GM18499 (cell line): ENCODE data around the gene C3orf80.
"Not testable (repeated sequence)": the region's sequence is repeated elsewhere in the genome, so short reads cannot be mapped to it uniquely, and the experiment has no call there.

Experiments
- ATAC-seq: cut with Tn5 transposase; IDR thresholded peaks from one replicate; pipeline ENCODE4 v1.9.1; 2021; ENCODE audit warnings: moderate number of reproducible peaks; ENCODE audit not compliant: insufficient read depth, unreplicated experiment

The C3orf80 gene

DNA sequence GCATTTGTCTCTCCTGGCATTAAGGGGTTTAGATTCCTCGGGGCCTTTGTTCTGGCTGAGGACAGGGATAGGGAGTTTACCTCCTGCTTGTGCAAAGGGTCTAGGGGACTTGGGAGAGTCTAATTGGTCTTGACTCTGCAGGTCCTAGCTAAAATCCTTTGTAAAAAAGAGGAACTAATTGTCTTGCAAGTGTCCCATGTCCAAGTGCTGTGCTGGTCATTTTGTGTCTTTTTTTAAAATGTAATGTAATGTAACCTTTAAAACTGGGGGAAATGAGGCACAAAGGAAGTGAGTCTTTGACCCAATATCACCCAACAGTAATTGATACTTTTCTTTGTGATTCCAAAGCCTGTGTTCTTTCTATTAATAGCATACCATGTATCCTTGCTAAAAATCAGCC is 14.9 kb upstream of the C3orf80 start:
- no peak for ATAC-seq

DNA sequence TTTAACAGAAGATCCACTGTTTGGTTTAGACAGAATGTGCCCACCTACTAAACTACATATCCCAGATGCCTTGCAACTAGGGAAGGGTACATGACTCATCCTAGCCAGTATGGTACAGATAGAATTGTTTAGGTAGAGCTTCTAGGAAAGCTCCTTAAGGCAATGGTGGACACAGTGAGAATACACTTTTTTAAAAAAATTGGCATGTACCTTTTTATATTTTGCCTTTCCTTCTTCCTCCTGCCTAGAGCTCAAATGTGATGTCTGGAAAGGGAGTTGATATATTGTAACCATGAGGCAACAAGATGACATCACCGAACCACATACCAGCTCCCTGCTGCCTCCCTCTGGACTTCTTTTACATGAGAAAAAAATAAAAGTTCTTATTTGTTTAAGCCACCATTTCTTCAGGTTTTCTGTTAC is 14.4 kb upstream of the C3orf80 start:
- ATAC-seq: no peak

DNA sequence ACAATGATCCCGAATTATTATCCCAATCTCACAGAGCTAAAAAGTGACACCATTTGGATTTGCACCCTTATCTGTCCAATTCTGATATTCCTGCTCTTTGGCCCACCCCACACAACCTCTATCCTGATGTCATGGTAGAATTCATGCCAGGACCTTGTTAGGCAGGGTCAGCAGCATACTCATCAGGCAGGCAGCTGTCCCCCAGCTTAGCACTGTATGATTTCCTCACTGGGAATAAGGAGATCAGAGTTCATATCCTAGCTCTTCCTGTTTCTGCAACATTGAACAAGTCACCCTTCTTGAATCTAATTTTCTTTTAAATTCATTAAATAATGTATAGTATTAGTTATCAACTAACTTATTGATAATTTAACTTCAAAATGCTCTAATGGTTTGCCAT is 12.0 kb upstream of the C3orf80 start:
- no peak for ATAC-seq

DNA sequence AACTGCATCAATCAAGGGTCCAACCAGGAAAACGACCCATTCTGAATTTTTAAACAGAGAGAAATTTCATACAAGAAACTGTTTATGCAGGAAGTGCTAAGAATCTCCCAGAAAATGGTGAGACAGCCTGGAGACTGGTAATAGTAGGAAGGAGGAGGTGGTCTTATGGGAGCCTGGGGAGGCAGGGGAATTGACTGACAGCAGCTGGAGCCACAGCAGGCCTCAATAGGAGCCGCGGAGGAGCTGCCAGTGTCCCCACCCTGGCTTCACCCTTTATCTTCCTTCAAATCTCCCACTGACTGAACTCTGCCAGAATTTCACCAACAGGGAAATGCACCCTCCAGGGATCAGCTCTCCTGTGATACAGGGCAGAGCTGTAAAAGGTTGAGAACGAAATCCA is 7.5 kb upstream of the C3orf80 start:
- no peak for ATAC-seq

DNA sequence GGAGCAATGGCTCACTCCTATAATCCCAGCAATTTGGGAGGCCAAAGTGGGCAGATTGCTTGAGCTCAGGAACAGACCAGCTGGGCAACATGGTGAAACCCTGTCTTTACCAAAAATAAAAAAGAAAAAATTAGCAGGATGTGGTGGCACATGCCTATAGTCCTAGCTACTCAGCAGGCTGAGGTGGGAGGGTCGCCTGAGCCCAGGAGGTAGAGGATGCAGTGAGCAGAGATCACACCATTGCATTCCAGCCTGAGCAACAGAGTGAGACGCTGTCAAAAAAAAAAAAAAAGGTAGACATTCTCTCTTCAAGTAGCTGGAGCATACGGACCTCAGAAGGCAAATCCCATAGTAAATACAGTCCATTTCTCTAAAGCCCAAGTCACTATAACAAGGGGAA is 7.1 kb upstream of the C3orf80 start:
- no peak for ATAC-seq

DNA sequence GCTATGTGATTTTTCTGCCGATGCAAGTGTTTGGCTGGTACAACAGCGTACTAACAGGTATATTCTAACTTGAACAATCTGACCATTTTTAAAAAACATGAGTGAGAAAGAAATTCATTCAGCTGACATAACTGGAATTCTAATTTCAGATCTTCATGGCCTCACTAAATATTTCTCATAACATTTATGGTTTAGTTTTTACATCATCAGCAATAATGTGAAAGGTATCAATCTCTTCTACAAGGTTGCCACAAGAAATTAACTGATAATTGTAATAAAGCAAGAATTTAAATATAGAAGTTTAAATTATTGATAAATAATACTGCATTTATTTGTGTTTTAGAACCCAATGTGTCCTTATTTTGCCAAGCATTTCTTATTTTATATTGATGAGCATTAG is 5.2 kb upstream of the C3orf80 start:
- ATAC-seq: no peak

DNA sequence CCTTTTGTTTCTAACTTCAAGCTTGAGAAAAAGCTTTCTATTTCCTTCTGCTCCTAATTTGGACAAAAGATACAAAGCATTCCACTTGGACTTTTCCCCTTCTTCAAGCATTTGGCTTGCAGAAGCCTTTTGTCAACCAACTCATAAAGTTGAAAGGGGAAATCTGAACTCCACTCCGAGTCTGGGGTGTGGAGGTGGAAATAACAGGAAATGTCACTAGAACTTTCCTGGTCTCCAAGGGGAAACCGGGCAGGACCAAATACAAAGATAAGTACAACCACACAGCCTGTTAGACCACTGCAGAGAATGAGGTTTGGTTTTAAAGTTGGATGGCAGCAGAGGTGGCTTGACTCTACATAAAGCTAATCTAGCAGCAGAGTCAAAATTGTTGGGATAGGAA is 4.2 kb upstream of the C3orf80 start:
- no peak for ATAC-seq

DNA sequence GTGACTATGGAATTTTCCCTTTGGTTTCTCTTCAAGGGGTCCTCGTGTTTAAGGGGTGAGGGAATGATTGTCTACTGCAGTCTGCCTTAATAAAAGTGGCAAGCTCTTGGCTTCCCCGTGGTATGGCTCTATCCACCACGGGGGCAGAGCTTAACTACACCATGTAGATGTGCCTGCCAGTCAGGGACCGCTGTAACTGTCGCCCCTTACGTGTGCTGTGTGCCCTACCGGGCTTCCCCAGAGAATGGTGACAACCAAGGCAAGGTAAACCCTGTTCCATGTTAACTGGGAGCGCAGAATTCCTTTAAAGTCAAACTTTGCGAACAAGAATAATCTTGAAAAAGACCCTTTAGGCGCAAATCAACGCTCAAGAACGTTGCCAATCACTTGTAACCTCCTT is 966 bp upstream of the C3orf80 start:
- no peak for ATAC-seq

DNA sequence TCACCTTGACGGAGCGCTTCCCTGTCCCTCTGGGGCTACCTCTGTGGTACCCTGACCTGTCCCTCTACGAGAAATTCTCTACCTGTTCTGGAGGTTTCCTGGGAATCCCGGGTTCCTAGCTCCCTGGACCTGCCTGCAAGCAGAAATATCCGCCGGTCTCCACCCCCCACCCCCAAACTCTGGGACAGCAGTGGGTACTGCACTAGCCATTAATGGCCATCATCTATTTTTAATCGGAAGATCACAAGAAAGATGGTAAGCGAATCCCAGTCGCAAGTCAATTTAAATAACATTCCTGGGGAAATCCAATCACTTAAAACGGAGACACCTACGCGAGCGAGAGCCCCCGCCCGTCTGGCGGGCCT is 429 bp upstream of the C3orf80 start:
- no peak for ATAC-seq

DNA sequence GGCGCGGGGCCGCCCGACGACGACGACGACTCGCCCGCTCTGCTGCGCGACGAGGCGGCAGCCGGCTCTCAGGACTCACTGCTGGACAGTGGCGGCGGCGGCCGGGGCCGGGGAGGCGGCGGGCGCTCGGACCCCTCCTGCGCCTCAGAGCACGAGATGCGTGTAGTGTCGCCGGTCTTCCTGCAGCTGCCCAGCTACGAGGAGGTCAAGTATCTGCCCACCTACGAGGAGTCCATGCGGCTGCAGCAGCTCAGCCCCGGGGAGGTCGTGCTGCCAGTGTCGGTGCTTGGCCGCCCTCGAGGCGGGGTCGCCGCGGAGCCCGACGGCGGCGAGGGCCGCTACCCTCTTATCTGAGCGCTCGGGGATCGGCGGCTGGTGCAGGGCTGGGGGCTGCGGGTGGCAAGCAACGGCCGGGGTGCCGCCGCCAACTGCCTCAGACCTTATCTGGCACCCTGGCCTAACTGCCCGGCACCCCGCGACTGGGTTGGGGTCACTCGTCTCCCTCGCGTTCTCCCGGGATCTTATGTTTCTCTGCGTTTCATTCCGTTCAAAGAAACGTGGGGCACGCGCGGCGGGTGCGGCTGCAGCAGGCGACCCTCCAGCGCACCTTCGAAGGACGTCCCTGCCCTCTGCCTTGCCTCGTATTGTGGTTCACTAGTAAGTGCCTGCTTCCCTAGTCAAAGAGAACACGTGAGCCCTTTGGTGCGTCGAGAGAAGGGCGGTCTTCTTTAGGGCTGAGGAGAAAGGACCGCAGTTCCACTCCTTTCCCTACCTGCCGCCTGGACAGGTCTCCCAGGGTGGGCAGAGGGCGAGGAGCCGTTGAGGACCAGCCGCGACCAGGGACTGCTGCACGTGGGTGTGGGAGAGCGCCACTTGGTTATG is 1.0 kb downstream of the C3orf80 start:
- peak; percentile 13 for ATAC-seq

DNA sequence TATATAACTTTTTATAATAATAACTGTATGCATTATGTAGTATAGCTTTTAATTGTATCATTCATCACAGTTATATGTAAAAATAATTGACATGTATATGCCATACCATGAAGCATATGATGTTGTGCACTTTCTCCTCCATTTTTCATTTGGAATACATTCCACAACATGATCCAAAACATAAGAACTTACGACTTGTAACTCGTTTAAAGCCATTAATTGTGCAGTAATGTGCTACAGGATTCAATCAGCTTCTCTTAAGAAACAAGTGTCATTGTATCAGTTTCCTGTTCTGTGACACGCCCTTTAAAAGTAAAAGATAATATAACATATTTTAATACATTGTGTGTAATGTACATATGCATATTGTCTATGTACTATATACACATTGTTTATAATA is 2.2 kb downstream of the C3orf80 start:
- ATAC-seq: no peak

DNA sequence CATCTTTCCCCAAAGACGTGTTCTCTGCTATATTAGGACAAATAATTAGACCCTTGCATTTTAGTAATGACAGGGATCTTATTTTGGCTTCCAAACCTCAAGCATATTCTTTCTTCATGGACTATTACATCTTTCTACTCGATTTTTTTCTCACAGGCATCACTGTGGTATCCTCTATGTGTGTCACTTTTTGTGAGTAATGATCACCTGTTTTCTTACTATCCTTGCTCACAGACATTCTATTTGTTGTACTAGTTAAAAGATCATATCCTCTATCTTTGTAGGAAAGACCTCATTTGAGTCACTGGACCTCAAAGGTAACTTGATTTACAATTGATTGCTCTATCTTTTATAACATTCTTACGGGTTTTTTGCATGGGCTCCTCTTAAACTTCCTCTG is 6.8 kb downstream of the C3orf80 start:
- no peak for ATAC-seq

DNA sequence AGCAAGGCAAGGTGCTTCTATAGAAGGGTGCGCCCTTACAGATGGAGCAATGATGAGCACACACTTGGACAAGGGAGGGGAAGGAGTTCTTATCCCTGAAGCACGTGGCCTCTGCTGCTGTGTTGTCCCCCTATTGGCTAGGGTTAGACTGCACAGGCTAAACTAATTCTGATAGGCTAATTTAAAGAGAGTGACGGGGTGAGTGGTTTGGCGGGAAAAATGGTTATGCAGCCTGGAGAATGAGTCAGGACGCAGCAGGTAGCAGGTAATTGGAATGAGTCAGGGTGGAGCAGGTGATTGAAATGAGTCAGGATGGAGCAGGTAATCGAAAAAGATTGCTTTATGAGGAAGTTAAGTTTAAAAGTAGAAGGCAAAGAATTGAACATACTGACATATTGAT is 15.5 kb downstream of the C3orf80 start:
- ATAC-seq: not testable (repeated sequence)

DNA sequence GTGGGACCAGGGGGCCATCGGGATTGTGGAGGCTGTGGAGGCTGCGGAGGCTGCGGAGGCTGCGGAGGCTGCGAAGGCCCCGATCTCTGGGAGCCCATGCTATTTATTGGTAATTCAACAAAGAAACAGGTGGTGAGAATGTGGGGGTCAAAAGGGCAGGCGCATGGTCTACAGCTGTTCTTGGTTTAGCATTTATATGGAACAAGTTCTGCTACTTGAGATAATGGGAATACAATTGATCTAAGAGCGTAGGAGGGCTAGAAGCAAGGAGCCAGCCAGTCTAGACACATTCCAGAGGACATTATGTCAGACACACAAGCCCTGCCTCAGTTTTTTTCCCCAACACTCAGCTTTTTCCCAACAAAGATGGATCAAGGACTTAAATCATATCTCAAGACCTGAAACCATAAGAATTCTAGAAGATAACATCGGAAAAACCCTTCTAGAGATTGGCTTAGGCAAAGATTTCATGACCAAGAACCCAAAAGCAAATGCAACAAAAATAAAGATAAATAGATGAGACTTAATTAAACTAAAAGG is 20.1 kb downstream of the C3orf80 start:
- ATAC-seq: no peak

DNA sequence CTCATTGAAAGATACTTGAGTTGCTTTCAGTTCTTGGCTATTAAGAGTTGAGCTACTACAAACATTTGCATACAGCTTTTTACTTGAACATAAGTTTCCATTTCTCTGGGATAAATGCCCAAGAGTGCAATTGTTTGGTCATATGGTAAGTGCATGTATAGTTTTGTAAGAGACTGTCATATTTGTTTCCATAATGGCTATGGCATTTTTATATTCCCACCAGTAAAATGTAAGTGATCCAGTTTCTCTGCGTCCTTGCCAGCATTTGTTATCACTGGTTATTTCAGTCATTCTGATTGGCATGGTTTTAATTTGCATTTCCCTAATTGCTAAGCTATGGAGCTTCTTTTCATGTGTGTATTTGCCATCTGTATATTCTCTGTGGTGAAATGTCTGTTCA is 22.5 kb downstream of the C3orf80 start:
- no peak for ATAC-seq

DNA sequence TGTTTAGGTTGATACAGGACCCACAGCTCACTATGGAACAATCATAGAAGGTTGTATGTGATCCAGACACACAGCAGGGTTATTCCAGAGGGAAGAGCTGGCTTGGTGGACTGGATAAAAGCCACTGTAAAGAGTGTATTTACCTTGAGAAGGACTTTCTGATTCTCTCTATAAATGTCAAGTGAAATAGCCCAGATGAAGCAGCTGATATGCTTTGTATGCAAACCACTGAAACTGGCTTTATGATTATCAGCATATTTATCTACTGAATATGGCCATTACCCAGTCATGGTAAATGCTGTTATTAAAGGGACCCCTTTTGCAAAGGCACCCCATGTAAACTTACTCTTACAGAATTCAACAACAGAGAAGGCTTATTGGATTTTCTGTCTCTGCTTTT is 28.1 kb downstream of the C3orf80 start:
- ATAC-seq: no peak

DNA sequence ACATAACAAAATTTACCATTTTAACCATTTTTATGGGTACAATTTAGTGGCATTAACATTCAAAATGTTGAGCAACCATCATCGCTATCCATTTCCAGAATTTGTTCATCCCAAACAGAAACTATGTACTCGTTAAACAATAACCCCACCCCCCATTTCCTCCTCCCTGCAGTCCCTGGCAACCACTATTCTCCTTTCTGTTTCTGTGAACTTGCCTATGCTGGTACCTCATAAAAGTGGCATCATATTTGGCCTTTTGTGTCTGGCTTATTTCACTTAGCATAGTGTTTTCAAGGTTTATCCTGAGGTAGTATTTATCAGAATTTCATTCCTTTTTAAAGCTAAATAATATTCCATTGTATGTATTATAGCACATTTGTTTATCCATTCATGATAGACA is 32.4 kb downstream of the C3orf80 start:
- no peak for ATAC-seq

DNA sequence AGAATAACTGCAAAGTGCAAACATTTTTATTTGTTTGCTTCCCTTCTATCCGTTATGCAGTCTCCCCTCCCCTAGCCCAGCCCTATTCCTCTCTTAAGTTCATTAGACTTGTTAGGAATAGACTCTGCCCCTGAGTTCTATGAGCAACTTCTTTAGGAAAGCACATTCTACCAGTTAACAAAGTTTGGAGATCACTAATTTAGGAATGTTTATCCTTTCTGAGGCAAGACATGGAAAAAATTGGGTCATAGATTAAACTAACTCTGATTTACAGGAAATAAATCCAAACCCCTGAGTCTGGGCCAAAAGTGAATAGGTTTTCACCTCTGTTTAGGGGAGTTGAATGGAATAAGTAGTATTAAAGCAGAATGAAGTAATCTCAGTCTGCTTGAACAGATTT is 34.4 kb downstream of the C3orf80 start:
- ATAC-seq: no peak

DNA sequence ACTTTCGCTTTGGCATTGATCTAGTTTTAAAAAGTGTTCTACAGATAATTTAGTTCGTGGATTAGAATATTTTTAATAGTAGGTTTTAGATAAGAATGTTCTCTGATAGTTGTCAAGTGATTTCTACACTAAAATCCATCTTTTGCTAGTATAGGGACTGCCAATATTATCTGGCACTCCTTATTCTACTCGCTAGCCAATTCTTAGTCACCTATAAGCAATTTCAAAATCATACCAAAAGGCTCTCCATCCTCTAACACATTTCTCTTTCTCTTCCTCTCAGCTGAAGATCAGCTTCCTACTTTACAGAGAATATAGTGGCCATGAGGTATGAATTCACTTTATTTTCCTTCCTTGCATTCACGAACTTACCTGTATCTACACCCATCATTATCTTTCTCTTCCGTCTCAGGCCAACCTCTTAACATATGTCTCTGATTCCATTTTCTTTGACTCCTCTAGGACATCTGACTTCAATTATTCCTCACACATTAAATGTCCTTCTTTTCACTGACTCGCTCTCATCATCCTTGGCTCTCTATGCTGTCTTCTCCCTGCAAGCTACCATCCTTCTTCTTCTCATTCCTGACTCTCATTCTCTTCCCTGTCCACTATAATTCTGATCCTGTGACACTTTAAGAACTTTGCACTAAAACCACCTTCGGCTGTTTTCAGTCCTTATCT is 35.5 kb downstream of the C3orf80 start:
- ATAC-seq: no peak

DNA sequence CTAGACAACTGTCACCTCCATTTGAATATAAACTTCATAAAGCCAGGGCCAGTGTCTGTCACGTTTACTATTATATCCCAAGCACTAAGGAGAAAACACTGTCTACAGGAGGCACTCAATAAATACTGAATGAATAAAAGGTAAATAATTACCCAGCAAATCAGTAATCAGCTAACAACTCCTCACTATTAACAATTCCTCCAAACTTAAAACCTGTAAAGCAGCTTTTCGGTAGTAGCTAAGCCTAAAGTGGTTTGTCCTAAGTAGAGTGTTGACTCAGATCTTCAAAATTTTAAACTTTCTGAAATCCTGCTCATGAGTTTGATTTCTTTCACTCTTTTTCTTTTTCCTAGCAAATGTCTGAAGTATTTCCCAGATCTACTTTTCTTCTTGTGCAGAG is 39.9 kb downstream of the C3orf80 start:
- no peak for ATAC-seq
